Measurements from ENCODE around the gene PIM3.
A peak's percentile ranks its signal among the peaks of the same experiment; 100 is the strongest.

PIM3 gene

GRCh38 chr22:49942565-49943404, 17.8 kb upstream of the PIM3 start:
- no peak for DNase-seq (ENCODE audit: extremely low read depth in 1 of 2, low read depth in 1 of 2)

GRCh38 chr22:49943405-49943765, 17.2 kb upstream of the PIM3 start:
- DNase-seq (ENCODE audit: extremely low read depth in 1 of 2, low read depth in 1 of 2), result no peak

- no peak for DNase-seq (ENCODE audit: extremely low read depth in 1 of 2, low read depth in 1 of 2)
Measured at GRCh38 chr22:49943771-49944398, 16.7 kb upstream of the PIM3 start.

GRCh38 chr22:49944399-49944891, 16.1 kb upstream of the PIM3 start:
- DNase-seq (ENCODE audit: extremely low read depth in 1 of 2, low read depth in 1 of 2), result no peak

GRCh38 chr22:49945042-49945794, 15.4 kb upstream of the PIM3 start:
- DNase-seq (ENCODE audit: extremely low read depth in 1 of 2, low read depth in 1 of 2), result peak in 1 of 2 donors; percentile 45

GRCh38 chr22:49946612-49947295, 13.8 kb upstream of the PIM3 start:
- DNase-seq (ENCODE audit: extremely low read depth in 1 of 2, low read depth in 1 of 2), result no peak

GRCh38 chr22:49947296-49947622, 13.3 kb upstream of the PIM3 start:
- no peak for DNase-seq (ENCODE audit: extremely low read depth in 1 of 2, low read depth in 1 of 2)

GRCh38 chr22:49948116-49948957, 12.2 kb upstream of the PIM3 start:
- DNase-seq (ENCODE audit: extremely low read depth in 1 of 2, low read depth in 1 of 2), result no peak

GRCh38 chr22:49948958-49949913, 11.3 kb upstream of the PIM3 start:
- no peak for DNase-seq (ENCODE audit: extremely low read depth in 1 of 2, low read depth in 1 of 2)

- no peak for DNase-seq (ENCODE audit: extremely low read depth in 1 of 2, low read depth in 1 of 2)
Measured at GRCh38 chr22:49949914-49950292, 10.7 kb upstream of the PIM3 start.

- DNase-seq (ENCODE audit: extremely low read depth in 1 of 2, low read depth in 1 of 2), result no peak
Measured at GRCh38 chr22:49950396-49950994, 10.1 kb upstream of the PIM3 start.

GRCh38 chr22:49951000-49951677, 9.4 kb upstream of the PIM3 start:
- DNase-seq (ENCODE audit: extremely low read depth in 1 of 2, low read depth in 1 of 2), result peak in 1 of 2 donors; percentile 78

- no peak for DNase-seq (ENCODE audit: extremely low read depth in 1 of 2, low read depth in 1 of 2)
Measured at GRCh38 chr22:49951678-49951985, 8.9 kb upstream of the PIM3 start.

- no peak for DNase-seq (ENCODE audit: extremely low read depth in 1 of 2, low read depth in 1 of 2)
Measured at GRCh38 chr22:49951986-49952896, 8.3 kb upstream of the PIM3 start.

GRCh38 chr22:49953027-49953679, 7.4 kb upstream of the PIM3 start:
- DNase-seq (ENCODE audit: extremely low read depth in 1 of 2, low read depth in 1 of 2), result no peak

- no peak for DNase-seq (ENCODE audit: extremely low read depth in 1 of 2, low read depth in 1 of 2)
Measured at GRCh38 chr22:49953680-49954344, 6.8 kb upstream of the PIM3 start.

All from stimulated activated CD8-positive, alpha-beta memory T cell treated with anti-CD3 and anti-CD28 coated beads, Interleukin-7, amount 100 ng/mL, for 48 hours (primary cell).